Heart left ventricle (tissue), 16 donors: ENCODE measurements around the gene KATNB1. TPM values are rescaled to one million over a fixed set of nuclear protein-coding genes. Genes with fewer than 3 reads are reported as not detected.

Source experiments
- ATAC-seq, 4 donors: fragments of 200-7000 bp; cut with Tn5 transposase; one replicate each; pipeline ENCODE4 v1.9.1; 2020 to 2022; ENCODE audit warnings: moderate library complexity in 4 of 4, mild to moderate bottlenecking in 3 of 4, moderate number of reproducible peaks in 1 of 4
- DNase-seq, 5 donors: peaks; one replicate each; pipeline ENCODE4 v3.0.0-alpha.2; 2020
- H3K27ac ChIP-seq, 12 donors: fragments of 200-600 bp; sonication (generic) in 4 of 12; one replicate each; pipeline versions ENCODE4 v1.5.0 to v1.8.0; 2016 to 2022; ENCODE audit warnings: mild to moderate bottlenecking in 2 of 12
- H3K27me3 ChIP-seq, 9 donors: fragments of 200-600 bp; sonication (generic) in 2 of 9; one replicate each; pipeline versions ENCODE4 v1.5.1 to v1.8.0; 2016 to 2022; ENCODE audit warnings: mild to moderate bottlenecking in 3 of 9
- H3K36me3 ChIP-seq, 9 donors: fragments of 200-600 bp; sonication (generic) in 2 of 9; one replicate each; pipeline versions ENCODE4 v1.5.0 to v1.8.0; 2018 to 2022; ENCODE audit warnings: mild to moderate bottlenecking in 2 of 9
- H3K4me1 ChIP-seq, 12 donors: fragments of 200-600 bp; sonication (generic) in 4 of 12; one replicate each; pipeline versions ENCODE4 v1.5.0 to v1.8.0; 2016 to 2022; ENCODE audit warnings: mild to moderate bottlenecking in 3 of 12
- H3K4me3 ChIP-seq, 12 donors: fragments of 200-600 bp; sonication (generic) in 4 of 12; one replicate each; pipeline versions ENCODE4 v1.5.0 to v1.8.0; 2017 to 2022; ENCODE audit warnings: mild to moderate bottlenecking in 9 of 12, moderate library complexity in 4 of 12
- H3K9me3 ChIP-seq, 12 donors: fragments of 200-600 bp; sonication (generic) in 4 of 12; one replicate each; pipeline versions ENCODE4 v1.5.0 to v1.8.0; 2016 to 2022; ENCODE audit warnings: mild to moderate bottlenecking in 1 of 12
- CTCF ChIP-seq, 12 donors: fragments of 200-600 bp; sonication (generic) in 4 of 12; IDR thresholded peaks; one replicate each; pipeline versions ENCODE4 v1.5.0 to v1.8.0; 2018 to 2022; ENCODE audit warnings: antibody characterized with exemption in 12 of 12, mild to moderate bottlenecking in 5 of 12
- POLR2A ChIP-seq, 2 donors: fragments of 450-650 bp; IDR thresholded peaks; one replicate each; pipeline ENCODE4 v1.6.1; 2017; ENCODE audit warnings: antibody characterized with exemption in 2 of 2, mild to moderate bottlenecking in 2 of 2, moderate library complexity in 2 of 2
- WGBS, 4 donors: extraction: QIAGEN DNeasy Blood & Tissue Kit in 2 of 4; methylation state at CpG; one replicate each; pipeline versions ENCODE4 v1.1.5 to v1.1.7; 2013 to 2018; 5-methylcytosine and 5-hydroxymethylcytosine counted together
- intact Hi-C, 10 donors: fragments of 100-400 bp; cut with DNase I; formaldehyde crosslinking; loops; one replicate each; pipeline versions ENCODE4 v1.11.1 to v1.14.2; 2022
- polyA plus RNA-seq, 2 donors: library from polyadenylated mRNA; stranded (reverse); fragments of 200-250 nt; gene quantifications; one replicate each; pipeline ENCODE4 v1.2.3, GENCODE V29; 2013
- total RNA-seq, 9 donors: library from RNA; depleted of rRNA in 2 of 9; stranded (reverse); fragments of >200 nt in 2 of 9; fragmentation: NEBNext Ultra II Directional in 3 of 9; extraction: Animal tissue kit (Norgen Biotek cat#: 25700) in 3 of 9; gene quantifications; one replicate each; pipeline versions ENCODE4 v1.1.0 to v1.2.4, GENCODE V29; 2016 to 2023
- donor health status: ischemic (EF 13 %, LVEDD 7.1; RV severe dilation, severe dysfunction).
- donor health status: healthy with polysubstance abuse.
- donor health status: DM: no; HTN: yes; CAD: no.
- donor health status: DM: no; HTN: no; CAD: no.
- donor health status: ischemic (EF 25% LVEDD 6.9; RV normal size, moderate dysfunction).
- donor health status: ischemic (EF 25% LVEDD 5.7; RV mildly dilated, moderate dysfunction).
- donor health status: healthy.
- donor health status: DM: yes; HTN: yes; CAD: no.
- donor health status: ischemic (EF 35%, LVEDD 5.7; RV mildly dilated, moderate dysfunction).
- donor health status: nonischemic (EF 11% LVEDD 7.7; RV severe dilation, severe dysfunction).
- donor health status: DM: yes; HTN: yes; CAD: no.
- donor health status: PGD.
- donor health status: ischemic (EF 29% LVEDD 5.4; RV normal size, mild dysfunction).
- donor health status: nonischemic (EF 23%, LVEDD 6.1; RV moderate dilation, normal function).

Gene KATNB1
- total and polyA plus RNA-seq, 11 donors = 8.0 to 20.5 (median 15.3) TPM

GRCh38 chr16:57769541-57770145 lies 34.1 kb downstream of the KATNB1 start:
- peaks cover 0 to 9% (median 3%) of the 10 kb centered on the region in 12 donors for H3K4me1 ChIP-seq
- WGBS, 4 donors = 93 to 97% (median 96%) methylated on average over 14 to 22 of the region's 22 CpGs
- TF ChIP-seq CTCF (IDR thresholded peaks at IDR 0.05) = no peak
- TF ChIP-seq POLR2A (IDR thresholded peaks at IDR 0.05) = no peak
- intact Hi-C loops = no loop called here
- peak in 2 of 5 donors; percentile 24 to 47 for DNase-seq
- no peaks in the 10 kb centered on the region for H3K27me3 ChIP-seq
- no peaks in the 10 kb centered on the region for H3K9me3 ChIP-seq
- peaks cover 5 to 75% (median 67%) of the 10 kb centered on the region in 9 donors for H3K36me3 ChIP-seq
- ATAC-seq = no peak
- no peak overlapping the region for H3K4me3 ChIP-seq
- H3K27ac ChIP-seq = no peak overlapping the region

GRCh38 chr16:57770361-57770760 lies 34.8 kb downstream of the KATNB1 start:
- WGBS, 4 donors = 94 to 96% (median 95%) methylated on average over 14 to 15 of the region's 15 CpGs
- intact Hi-C loops = no loop called here
- peaks cover 5 to 74% (median 67%) of the 10 kb centered on the region in 9 donors for H3K36me3 ChIP-seq

GRCh38 chr16:57771141-57771785 lies 35.7 kb downstream of the KATNB1 start:
- Histone ChIP-seq H3K9me3 (no peaks in the 10 kb centered on the region), H3K4me1 (peaks cover 0 to 9% (median 3%) of the 10 kb centered on the region in 12 donors), H3K27ac (no peak overlapping the region), H3K4me3 (no peak overlapping the region), H3K27me3 (no peaks in the 10 kb centered on the region), H3K36me3 (peaks cover 5 to 73% (median 66%) of the 10 kb centered on the region in 9 donors)
- no peak for ATAC-seq
- WGBS, 4 donors = 94 to 96% (median 96%) methylated on average over 22 to 26 of the region's 26 CpGs
- DNase-seq = peak in 1 of 5 donors; percentile 51
- TF ChIP-seq CTCF (IDR thresholded peaks at IDR 0.05) = no peak
- TF ChIP-seq POLR2A (IDR thresholded peaks at IDR 0.05) = no peak
- intact Hi-C loops = no loop called here

More at GRCh38 chr16:57770361-57770760, 34.8 kb downstream of the KATNB1 start:
- DNase-seq = peak in 1 of 5 donors; percentile 41
- TF ChIP-seq POLR2A (IDR thresholded peaks at IDR 0.05) (no peak), CTCF (IDR thresholded peaks at IDR 0.05) (no peak)
- Histone ChIP-seq H3K27ac (no peak overlapping the region), H3K9me3 (no peaks in the 10 kb centered on the region), H3K4me1 (peaks cover 0 to 9% (median 3%) of the 10 kb centered on the region in 12 donors), H3K27me3 (no peaks in the 10 kb centered on the region), H3K4me3 (no peak overlapping the region)
- no peak for ATAC-seq

- Histone ChIP-seq H3K4me1 (peaks cover 0 to 9% (median 3%) of the 10 kb centered on the region in 12 donors), H3K9me3 (no peaks in the 10 kb centered on the region), H3K27ac (no peak overlapping the region), H3K4me3 (no peak overlapping the region), H3K27me3 (no peaks in the 10 kb centered on the region), H3K36me3 (peaks cover 5 to 73% (median 64%) of the 10 kb centered on the region in 9 donors)
- 81 to 92% (median 90%) methylated on average over 11 of the region's 11 CpGs for WGBS, 4 donors
- DNase-seq (peak in 1 of 5 donors; percentile 10), ATAC-seq (no peak)
- intact Hi-C loops = no loop called here
- TF ChIP-seq POLR2A (IDR thresholded peaks at IDR 0.05) = no peak
- no peak for TF ChIP-seq CTCF (IDR thresholded peaks at IDR 0.05)
Measured at GRCh38 chr16:57773019-57773418, 37.4 kb downstream of the KATNB1 start.
